ENCODE data around the gene NETO2.
"Not testable (repeated sequence)": the region's sequence is repeated elsewhere in the genome, so short reads cannot be mapped to it uniquely, and the experiment has no call there.

NETO2 gene

GRCh38 chr16:47067203-47067602 lies 76.5 kb downstream of the NETO2 start:
- no peak for DNase-seq (ENCODE audit: insufficient read length, low spot score)
- no peak for FAIRE-seq

GRCh38 chr16:47065766-47066688 lies 77.7 kb downstream of the NETO2 start:
- FAIRE-seq (no peak), DNase-seq (ENCODE audit: insufficient read length, low spot score) (no peak)

- DNase-seq (ENCODE audit: insufficient read length, low spot score) = no peak
- FAIRE-seq = no peak
Observed at GRCh38 chr16:47064775-47065174, 79.0 kb downstream of the NETO2 start.

GRCh38 chr16:47063011-47063724 lies 80.6 kb downstream of the NETO2 start:
- FAIRE-seq = no peak
- DNase-seq (ENCODE audit: insufficient read length, low spot score) = no peak

- no peak for FAIRE-seq
Observed at GRCh38 chr16:47061204-47061603, 82.5 kb downstream of the NETO2 start.

GRCh38 chr16:47060596-47060995 lies 83.1 kb downstream of the NETO2 start:
- FAIRE-seq = no peak

More at GRCh38 chr16:47061204-47061603, 82.5 kb downstream of the NETO2 start:
- no peak for DNase-seq (ENCODE audit: insufficient read length, low spot score)

GRCh38 chr16:47059991-47060390 lies 83.8 kb downstream of the NETO2 start:
- DNase-seq (ENCODE audit: insufficient read length, low spot score) (no peak), FAIRE-seq (no peak)

More at GRCh38 chr16:47060596-47060995, 83.1 kb downstream of the NETO2 start:
- DNase-seq (ENCODE audit: insufficient read length, low spot score) = no peak

- not testable (repeated sequence) for FAIRE-seq; DNase-seq (ENCODE audit: insufficient read length, low spot score)
Observed at GRCh38 chr16:47059130-47059529, 84.6 kb downstream of the NETO2 start.

- FAIRE-seq (no peak), DNase-seq (ENCODE audit: insufficient read length, low spot score) (no peak)
Observed at GRCh38 chr16:47058295-47059086, 85.3 kb downstream of the NETO2 start.

GRCh38 chr16:47057630-47057993 lies 86.1 kb downstream of the NETO2 start:
- no peak for DNase-seq (ENCODE audit: insufficient read length, low spot score)
- no peak for FAIRE-seq

GRCh38 chr16:47056688-47057629 lies 86.8 kb downstream of the NETO2 start:
- DNase-seq (ENCODE audit: insufficient read length, low spot score) (no peak), FAIRE-seq (no peak)

GRCh38 chr16:47056061-47056460 lies 87.7 kb downstream of the NETO2 start:
- not testable (repeated sequence) for DNase-seq (ENCODE audit: insufficient read length, low spot score); FAIRE-seq

- DNase-seq (ENCODE audit: insufficient read length, low spot score) (no peak), FAIRE-seq (no peak)
Observed at GRCh38 chr16:47055136-47055885, 88.4 kb downstream of the NETO2 start.

- DNase-seq (ENCODE audit: insufficient read length, low spot score) (no peak), FAIRE-seq (no peak)
Observed at GRCh38 chr16:47054306-47054705, 89.4 kb downstream of the NETO2 start.

- DNase-seq (ENCODE audit: insufficient read length, low spot score) = no peak
- FAIRE-seq = no peak
Observed at GRCh38 chr16:47053895-47054294, 89.8 kb downstream of the NETO2 start.

GRCh38 chr16:47052666-47053640 lies 90.8 kb downstream of the NETO2 start:
- FAIRE-seq (no peak), DNase-seq (ENCODE audit: insufficient read length, low spot score) (no peak)

- FAIRE-seq (no peak), DNase-seq (ENCODE audit: insufficient read length, low spot score) (no peak)
Observed at GRCh38 chr16:47051031-47051430, 92.7 kb downstream of the NETO2 start.

All from GM19239 (cell line).